Body of pancreas (tissue), 4 donors: Measurements from ENCODE around the gene SYT9.

Experiments used
- CTCF ChIP-seq, 7 experiments: fragments of 450-650 bp in 4 of 7; fragments of 200-600 bp in 3 of 7; sonication (generic) in 3 of 7; IDR thresholded peaks; one replicate each; pipeline ENCODE4 v1.5.1; 2016 to 2019; ENCODE audit warnings: antibody characterized with exemption in 7 of 7
- POLR2A ChIP-seq, 3 donors: fragments of 450-650 bp; IDR thresholded peaks; one replicate each; pipeline ENCODE4 v1.6.1; 2016; ENCODE audit warnings: antibody characterized with exemption in 3 of 3, mild to moderate bottlenecking in 2 of 3

- no peak for TF ChIP-seq POLR2A (IDR thresholded peaks at IDR 0.05)
- TF ChIP-seq CTCF (IDR thresholded peaks at IDR 0.05): no peak
Observed at GRCh38 chr11:7268758-7269157, 17.1 kb downstream of the SYT9 start.
